Stimulated activated CD8-positive, alpha-beta memory T cell treated with anti-CD3 and anti-CD28 coated beads, Interleukin-4, amount 100 ng/mL, for 4 hours (primary cell): ENCODE data around the gene POLR3E.
"Not testable (repeated sequence)": the region's sequence is repeated elsewhere in the genome, so short reads cannot be mapped to it uniquely, and the experiment has no call there.

Experiments used
- DNase-seq, 2 donors: peaks; one replicate each; pipeline ENCODE4 v3.0.0-alpha.2; 2020; ENCODE audit warnings: low read depth in 2 of 2, low spot score in 1 of 2

The POLR3E gene

DNA sequence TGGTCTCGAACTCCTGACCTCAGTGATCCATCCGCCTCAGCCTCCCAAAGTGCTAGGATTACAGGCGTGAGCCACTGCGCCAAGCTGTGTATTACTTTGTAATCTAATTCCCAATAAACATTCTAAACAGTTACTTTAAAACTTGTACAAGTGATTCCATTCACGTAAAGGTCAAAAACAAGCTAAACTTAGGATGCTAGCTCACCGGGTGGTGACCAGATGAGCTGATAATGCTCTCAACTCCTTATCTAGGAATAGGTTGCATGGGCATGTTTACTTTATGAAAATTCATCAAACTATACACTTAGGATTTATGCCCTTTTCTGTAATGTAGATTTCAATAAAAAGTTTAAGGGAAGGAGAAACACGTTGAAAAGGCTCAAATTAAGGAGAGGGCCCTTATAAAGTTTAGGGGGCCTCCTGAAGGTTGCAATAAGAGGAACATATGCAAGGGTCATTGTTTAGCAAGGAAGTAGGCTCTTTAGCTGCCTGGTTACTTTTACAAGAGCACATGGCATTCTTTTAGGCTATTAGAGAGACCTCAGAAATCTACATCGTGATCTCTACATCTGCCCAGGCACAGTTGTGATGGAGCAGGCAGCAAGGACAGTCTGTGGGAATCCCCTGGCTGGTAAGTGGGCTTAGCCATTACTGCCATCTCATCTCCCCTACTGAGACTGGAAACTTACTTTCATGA lies 63.9 kb downstream of the POLR3E start:
- no peak for DNase-seq

GRCh38 chr16:22364241-22364640 lies 67.0 kb downstream of the POLR3E start:
- DNase-seq: no peak

DNA sequence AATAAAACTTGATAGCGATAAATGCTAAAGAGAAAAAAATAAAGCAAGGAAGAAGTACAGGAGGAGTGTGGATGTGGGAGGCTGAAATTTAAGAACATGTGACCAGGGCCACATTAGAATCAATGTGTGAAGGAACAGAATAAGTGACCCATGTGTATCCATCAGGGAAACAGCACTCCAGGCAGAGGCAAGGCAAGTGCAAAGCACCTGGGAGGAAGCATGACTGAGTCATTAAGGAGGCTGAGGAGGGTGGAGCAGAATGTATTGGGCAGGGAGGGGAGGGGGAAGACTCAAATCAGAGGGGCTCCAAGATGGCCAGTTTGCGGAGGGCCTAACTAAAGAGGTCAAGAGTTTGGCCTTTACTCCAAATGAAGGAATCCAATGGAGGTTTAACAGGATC lies 69.2 kb downstream of the POLR3E start:
- no peak for DNase-seq

- no peak for DNase-seq
These were observed 69.7 kb downstream of the POLR3E start for GRCh38 chr16:22366889-22367288.

GRCh38 chr16:22368200-22368826 lies 71.1 kb downstream of the POLR3E start:
- DNase-seq: not testable (repeated sequence)

DNA sequence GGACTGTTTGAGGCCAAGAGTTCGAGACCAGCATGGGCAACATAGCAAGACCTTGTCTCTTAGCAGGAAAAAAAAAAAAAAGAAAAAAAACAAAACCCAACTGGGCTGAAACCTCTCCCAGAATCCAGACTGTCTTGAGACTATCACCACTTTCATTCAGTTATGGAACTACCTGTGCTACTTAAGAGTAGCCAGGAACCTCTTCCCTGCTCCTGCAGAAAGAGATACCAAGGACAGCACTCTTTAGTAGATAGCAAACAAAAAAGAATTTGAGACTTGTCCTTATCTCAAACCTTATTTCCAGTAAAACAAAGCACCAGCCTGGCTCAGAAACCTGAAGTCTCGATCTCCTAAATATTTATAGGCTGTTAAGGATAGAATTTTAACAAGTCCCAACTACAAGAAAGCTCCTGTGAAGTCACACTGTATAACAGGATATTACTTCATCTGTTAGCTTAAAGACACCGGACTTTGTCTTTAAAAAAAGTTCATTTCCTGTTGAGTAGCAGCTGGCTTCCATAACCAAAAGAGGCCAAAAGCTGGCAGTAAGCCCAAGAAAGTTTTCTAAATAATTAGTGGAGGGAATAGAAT lies 72.1 kb downstream of the POLR3E start:
- DNase-seq: no peak

DNA sequence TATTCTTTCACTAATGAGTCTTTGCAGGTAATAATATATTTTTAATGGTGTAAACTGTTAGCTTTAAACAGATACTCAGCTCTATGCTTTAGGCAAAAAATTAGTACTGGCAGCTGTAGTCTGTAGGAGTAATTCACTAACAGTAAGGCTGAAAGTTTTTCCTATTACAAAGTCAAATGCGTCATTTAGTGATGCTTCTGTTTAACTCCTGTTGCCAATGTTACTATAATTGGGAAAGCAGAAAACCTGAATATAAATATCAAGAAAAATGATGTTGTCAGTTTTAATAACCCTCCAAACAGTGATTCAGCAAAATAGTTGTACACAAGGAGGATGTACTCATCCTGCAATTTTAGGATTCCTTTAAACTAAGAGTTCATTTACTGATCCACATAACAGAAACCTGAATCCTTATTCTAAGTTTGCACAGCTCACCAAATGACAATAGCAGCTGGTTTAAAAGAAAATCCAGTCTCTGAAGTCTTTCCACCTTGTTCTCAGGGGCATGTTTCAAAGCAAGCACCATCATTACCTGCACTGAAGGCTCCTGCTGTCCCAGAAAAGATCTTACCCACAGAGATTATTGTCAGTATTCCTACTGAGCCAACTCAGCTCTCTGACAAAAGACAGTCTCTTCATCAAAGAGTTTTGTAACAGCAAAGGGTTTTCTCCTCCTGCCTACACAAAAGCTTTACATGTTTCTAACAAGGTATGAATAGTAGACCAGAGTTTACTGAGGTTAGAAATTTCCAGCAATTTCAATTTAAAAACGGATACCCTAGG lies 73.0 kb downstream of the POLR3E start:
- no peak for DNase-seq

GRCh38 chr16:22372882-22373661 lies 75.9 kb downstream of the POLR3E start:
- DNase-seq: no peak

GRCh38 chr16:22373662-22374310 lies 76.6 kb downstream of the POLR3E start:
- no peak for DNase-seq

- peak; percentile 91 to 95 for DNase-seq
These were observed 77.3 kb downstream of the POLR3E start, which contains the start of gene CDR2 for GRCh38 chr16:22374311-22375116. Gene CDR2 (minus strand): TSS chr16:22374619. CDS start chr16:22374309, 310 bp downstream.

- DNase-seq: no peak
These were observed 78.1 kb downstream of the POLR3E start for GRCh38 chr16:22375117-22375962.

- no peak for DNase-seq
These were observed 78.9 kb downstream of the POLR3E start for GRCh38 chr16:22375963-22376640.

GRCh38 chr16:22379656-22380055 lies 82.4 kb downstream of the POLR3E start:
- no peak for DNase-seq

GRCh38 chr16:22380529-22380928 lies 83.3 kb downstream of the POLR3E start:
- DNase-seq: no peak

- no peak for DNase-seq
These were observed 84.2 kb downstream of the POLR3E start for GRCh38 chr16:22381392-22381791.

GRCh38 chr16:22383827-22384226 lies 86.6 kb downstream of the POLR3E start:
- no peak for DNase-seq
